Glomerular visceral epithelial cell (primary cell): ENCODE measurements around the gene DHDH.

Experiments used
- DNase-seq: peaks from one replicate; pipeline ENCODE4 v3.0.0-alpha.2; 2016; ENCODE audit errors: extremely low spot score

Gene DHDH

GRCh38 chr19:48992581-48993174 lies 59.2 kb downstream of the DHDH start:
- DNase-seq = no peak

- peak; percentile 100 for DNase-seq
Observed at GRCh38 chr19:48993175-48994034, 59.9 kb downstream of the DHDH start, which contains the start of the genes GYS1 and RUVBL2. TSS of gene GYS1 (minus strand) at chr19:48993309. CDS start at chr19:48993112, 197 bp downstream. TSS of gene RUVBL2 (plus strand) at chr19:48993887. CDS start at chr19:48993912, 25 bp downstream.

GRCh38 chr19:48994035-48994386 lies 60.5 kb downstream of the DHDH start:
- no peak for DNase-seq
